CD4-positive, alpha-beta memory T cell (primary cell): Measurements from ENCODE around the gene SORCS2. TPM values are rescaled to one million over a fixed set of nuclear protein-coding genes. Genes with fewer than 3 reads are reported as not detected.

Experiments used
- CTCF ChIA-PET: fragments of 350-600 bp; sonication (Branson Sonifier 250); formaldehyde crosslinking; loops from one replicate; lab custom pipeline; 2021; ENCODE audit warnings: inconsistent platforms; ENCODE audit not compliant: partially characterized antibody; lab: Charles Lee
- POLR2A ChIA-PET: fragments of 350-600 bp; sonication (Branson Sonifier 250); formaldehyde crosslinking; loops from one replicate; lab custom pipeline; 2021; ENCODE audit not compliant: partially characterized antibody; lab: Charles Lee
- DNase-seq, 5 donors: peaks; one replicate each; pipeline versions ENCODE4 v3.0.0 to v3.0.0-alpha.2; 2020 to 2022; ENCODE audit warnings: mixed read lengths in 1 of 5
- H3K27ac ChIP-seq: one replicate; pipeline ENCODE4 v1.7.0; 2013; ENCODE audit warnings: low read depth, low read length
- H3K27me3 ChIP-seq: 2 replicates; pipeline ENCODE4 v1.7.0; 2013; ENCODE audit warnings: mild to moderate bottlenecking, low read length, moderate library complexity; ENCODE audit not compliant: insufficient read depth
- H3K36me3 ChIP-seq: 2 replicates; pipeline ENCODE4 v1.7.0; 2013; ENCODE audit warnings: mild to moderate bottlenecking, low read length, moderate library complexity; ENCODE audit not compliant: insufficient read depth
- H3K4me1 ChIP-seq: 2 replicates; pipeline ENCODE4 v1.7.0; 2013; ENCODE audit warnings: mild to moderate bottlenecking, low read length, moderate library complexity; ENCODE audit not compliant: insufficient read depth
- H3K4me3 ChIP-seq, 2 donors: one replicate each; pipeline ENCODE4 v1.7.0; 2013; ENCODE audit warnings: low read length in 2 of 2, mild to moderate bottlenecking in 1 of 2
- H3K9me3 ChIP-seq, 2 donors: one replicate each; pipeline ENCODE4 v1.7.0; 2013; ENCODE audit warnings: low read length in 2 of 2, control low read depth in 1 of 2; ENCODE audit not compliant: control insufficient read depth in 1 of 2
- H3K27ac Mint-ChIP-seq, 7 donors: one replicate each; pipeline ENCODE4 v1.8.0; 2020 to 2021; ENCODE audit warnings: mixed read lengths in 7 of 7, mild to moderate bottlenecking in 6 of 7, inconsistent platforms in 3 of 7, moderate library complexity in 3 of 7
- H3K27me3 Mint-ChIP-seq, 2 donors: one replicate each; pipeline ENCODE4 v1.8.0; 2020 to 2021; ENCODE audit warnings: mixed read lengths in 2 of 2
- H3K36me3 Mint-ChIP-seq, 2 donors: one replicate each; pipeline ENCODE4 v1.8.0; 2020 to 2021; ENCODE audit warnings: mixed read lengths in 2 of 2, inconsistent platforms in 1 of 2, mild to moderate bottlenecking in 1 of 2
- H3K4me1 Mint-ChIP-seq, 4 donors: one replicate each; pipeline ENCODE4 v1.8.0; 2020 to 2021; ENCODE audit warnings: mixed read lengths in 4 of 4, mild to moderate bottlenecking in 1 of 4
- H3K4me3 Mint-ChIP-seq, 8 donors: one replicate each; pipeline ENCODE4 v1.8.0; 2020 to 2021; ENCODE audit warnings: mixed read lengths in 8 of 8, mild to moderate bottlenecking in 7 of 8, moderate library complexity in 6 of 8, inconsistent platforms in 3 of 8
- H3K9me3 Mint-ChIP-seq, 8 donors: one replicate each; pipeline ENCODE4 v1.8.0; 2020 to 2021; ENCODE audit warnings: mixed read lengths in 8 of 8, mild to moderate bottlenecking in 5 of 8, inconsistent platforms in 3 of 8, moderate library complexity in 1 of 8
- intact Hi-C: fragments of 100-400 bp; cut with micrococcal nuclease; formaldehyde crosslinking; loops from one replicate; pipeline ENCODE4 v1.15.1; 2023
- polyA plus RNA-seq, 2 donors: library from polyadenylated mRNA; unstranded; fragments of 300-500 nt; fragmentation: Illumina TruSeq; gene quantifications; one replicate each; pipeline ENCODE4 v1.2.3, GENCODE V29; 2021
- total RNA-seq, 2 experiments: library from RNA; stranded (reverse); gene quantifications; one replicate each; pipeline ENCODE4 v1.2.3, GENCODE V29; 2021

SORCS2 gene
- total and polyA plus RNA-seq, 4 experiments from 2014 or later: not detected

- Histone ChIP-seq H3K4me1 (no peaks in the 10 kb centered on the region), H3K4me3 (no peak overlapping the region), H3K9me3 (no peaks in the 10 kb centered on the region), H3K27ac (no peak overlapping the region), H3K27me3 (no peaks in the 10 kb centered on the region), H3K36me3 (no peaks in the 10 kb centered on the region)
- ChIA-PET POLR2A (no interaction called here), CTCF (no interaction called here)
- Mint-ChIP-seq H3K9me3 (peaks cover 0 to 14% (median 3%) of the 10 kb centered on the region in 8 donors), H3K4me3 (no peak overlapping the region), H3K4me1 (no peaks in the 10 kb centered on the region), H3K36me3 (no peaks in the 10 kb centered on the region), H3K27me3 (peaks cover 1 to 8% of the 10 kb centered on the region in 2 donors), H3K27ac (no peak overlapping the region)
- no peak for DNase-seq
- intact Hi-C loops: no loop called here
These were observed 488.4 kb downstream of the SORCS2 start for GRCh38 chr4:7680731-7681130.

GRCh38 chr4:7683126-7683703, 490.9 kb downstream of the SORCS2 start:
- no peaks in the 10 kb centered on the region for H3K27me3 ChIP-seq
- CTCF ChIA-PET: no interaction called here
- H3K4me3 ChIP-seq: no peak overlapping the region
- peaks cover 0 to 14% (median 3%) of the 10 kb centered on the region in 8 donors for H3K9me3 Mint-ChIP-seq
- no peak overlapping the region for H3K4me3 Mint-ChIP-seq
- H3K27ac Mint-ChIP-seq: no peak overlapping the region
- DNase-seq: no peak
- H3K27me3 Mint-ChIP-seq: peaks cover 0 to 8% of the 10 kb centered on the region in 2 donors
- no peaks in the 10 kb centered on the region for H3K9me3 ChIP-seq
- H3K36me3 Mint-ChIP-seq: no peaks in the 10 kb centered on the region
- H3K36me3 ChIP-seq: no peaks in the 10 kb centered on the region
- intact Hi-C loops: no loop called here
- H3K4me1 Mint-ChIP-seq: no peaks in the 10 kb centered on the region
- no peaks in the 10 kb centered on the region for H3K4me1 ChIP-seq
- H3K27ac ChIP-seq: no peak overlapping the region
- POLR2A ChIA-PET: no interaction called here

- H3K9me3 ChIP-seq: no peaks in the 10 kb centered on the region
- H3K9me3 Mint-ChIP-seq: peaks cover 0 to 14% (median 3%) of the 10 kb centered on the region in 8 donors
- H3K27me3 Mint-ChIP-seq: peaks cover 0 to 3% of the 10 kb centered on the region in 2 donors
- DNase-seq: no peak
- H3K27me3 ChIP-seq: no peaks in the 10 kb centered on the region
- H3K36me3 ChIP-seq: no peaks in the 10 kb centered on the region
- intact Hi-C loops: no loop called here
- H3K4me3 Mint-ChIP-seq: no peak overlapping the region
- H3K4me1 ChIP-seq: no peaks in the 10 kb centered on the region
- no peaks in the 10 kb centered on the region for H3K4me1 Mint-ChIP-seq
- ChIA-PET CTCF (no interaction called here), POLR2A (no interaction called here)
- no peak overlapping the region for H3K4me3 ChIP-seq
- no peaks in the 10 kb centered on the region for H3K36me3 Mint-ChIP-seq
- no peak overlapping the region for H3K27ac Mint-ChIP-seq
- no peak overlapping the region for H3K27ac ChIP-seq
These were observed 492.0 kb downstream of the SORCS2 start for GRCh38 chr4:7684294-7684693.

DNA sequence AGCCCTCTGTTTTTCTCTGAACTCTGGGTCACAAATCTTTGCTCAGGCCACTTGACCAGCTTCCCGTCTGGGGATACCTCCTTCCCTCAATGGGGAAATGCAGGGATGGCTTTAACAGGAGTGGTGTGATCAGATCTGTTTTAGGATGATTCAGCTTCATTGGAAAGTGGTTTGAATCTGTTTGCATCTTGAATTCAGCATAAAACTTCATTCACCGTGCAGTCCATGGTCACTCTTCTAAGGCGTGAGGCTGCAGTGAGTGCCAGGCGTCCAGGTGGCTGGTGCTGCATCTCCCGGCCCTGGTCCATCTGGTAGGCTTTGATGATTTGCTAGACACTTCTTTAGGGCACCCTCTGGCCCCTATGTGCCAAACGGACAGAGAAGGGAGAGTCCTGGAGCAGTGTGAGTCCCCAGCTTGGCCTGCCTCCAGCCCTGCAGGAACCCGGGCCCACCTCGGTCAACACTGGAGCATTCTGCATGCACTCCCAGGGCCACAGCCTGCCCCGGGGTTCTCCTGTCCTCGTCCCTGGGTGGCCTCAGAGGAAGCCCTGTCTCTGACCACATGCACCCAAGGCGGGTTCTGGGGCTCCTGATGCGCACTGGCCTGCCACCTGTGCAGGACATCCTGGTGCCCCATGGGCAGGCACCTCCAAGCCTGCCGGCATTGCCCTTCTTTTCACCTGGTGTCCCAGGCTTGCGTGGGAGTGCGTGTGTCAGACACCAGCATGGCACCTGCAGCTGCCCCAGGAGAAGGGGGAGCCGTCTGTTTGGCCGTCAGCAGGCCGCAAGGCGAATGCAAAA, 493.9 kb downstream of the SORCS2 start:
- no peak for DNase-seq
- Histone ChIP-seq H3K36me3 (no peaks in the 10 kb centered on the region), H3K9me3 (no peaks in the 10 kb centered on the region), H3K4me1 (no peaks in the 10 kb centered on the region), H3K27me3 (no peaks in the 10 kb centered on the region), H3K27ac (no peak overlapping the region), H3K4me3 (no peak overlapping the region)
- H3K4me3 Mint-ChIP-seq: no peak overlapping the region
- ChIA-PET CTCF (no interaction called here), POLR2A (no interaction called here)
- intact Hi-C loops: no loop called here
- H3K4me1 Mint-ChIP-seq: no peaks in the 10 kb centered on the region
- peaks cover 0 to 1% of the 10 kb centered on the region in 2 donors for H3K27me3 Mint-ChIP-seq
- no peaks in the 10 kb centered on the region for H3K36me3 Mint-ChIP-seq
- no peak overlapping the region for H3K27ac Mint-ChIP-seq
- H3K9me3 Mint-ChIP-seq: peaks cover 0 to 10% (median under 1%) of the 10 kb centered on the region in 8 donors

GRCh38 chr4:7687006-7687405, 494.7 kb downstream of the SORCS2 start:
- Mint-ChIP-seq H3K4me1 (no peaks in the 10 kb centered on the region), H3K36me3 (no peaks in the 10 kb centered on the region), H3K4me3 (no peak overlapping the region), H3K27me3 (peaks cover 0 to 1% of the 10 kb centered on the region in 2 donors), H3K27ac (no peak overlapping the region), H3K9me3 (peaks cover 0 to 10% (median under 1%) of the 10 kb centered on the region in 8 donors)
- ChIA-PET CTCF (no interaction called here), POLR2A (no interaction called here)
- Histone ChIP-seq H3K36me3 (no peaks in the 10 kb centered on the region), H3K4me3 (no peak overlapping the region), H3K27me3 (no peaks in the 10 kb centered on the region), H3K27ac (no peak overlapping the region), H3K4me1 (no peaks in the 10 kb centered on the region), H3K9me3 (no peaks in the 10 kb centered on the region)
- intact Hi-C loops: no loop called here
- no peak for DNase-seq

DNA sequence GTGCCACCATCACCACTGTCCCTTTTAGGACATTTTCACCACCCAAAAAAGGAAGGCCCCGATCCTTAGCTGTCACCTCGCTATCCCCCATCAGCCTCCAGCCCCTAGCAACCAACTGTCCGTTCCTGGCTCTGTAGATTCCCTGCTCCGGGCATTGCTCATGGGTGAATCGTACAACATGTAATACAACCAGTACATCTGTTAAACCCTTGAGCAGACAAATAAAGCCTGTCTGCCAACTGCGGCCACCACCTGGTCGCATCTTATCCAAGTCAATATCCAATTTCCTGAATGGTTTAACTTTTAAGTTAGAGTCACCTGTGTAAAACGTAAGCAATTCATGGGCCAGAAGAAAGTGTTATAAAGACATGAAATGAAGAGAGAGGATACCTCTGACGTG, 495.5 kb downstream of the SORCS2 start:
- H3K4me3 Mint-ChIP-seq: no peak overlapping the region
- DNase-seq: no peak
- no peaks in the 10 kb centered on the region for H3K4me1 Mint-ChIP-seq
- Histone ChIP-seq H3K27ac (no peak overlapping the region), H3K27me3 (no peaks in the 10 kb centered on the region), H3K36me3 (no peaks in the 10 kb centered on the region), H3K4me1 (no peaks in the 10 kb centered on the region), H3K9me3 (no peaks in the 10 kb centered on the region), H3K4me3 (no peak overlapping the region)
- no peak overlapping the region for H3K27ac Mint-ChIP-seq
- intact Hi-C loops: no loop called here
- ChIA-PET POLR2A (no interaction called here), CTCF (no interaction called here)
- no peaks in the 10 kb centered on the region for H3K36me3 Mint-ChIP-seq
- peaks cover 0 to 1% of the 10 kb centered on the region in 2 donors for H3K27me3 Mint-ChIP-seq
- H3K9me3 Mint-ChIP-seq: peaks cover 0 to 6% (median under 1%) of the 10 kb centered on the region in 8 donors

GRCh38 chr4:7689773-7690693, 497.7 kb downstream of the SORCS2 start:
- DNase-seq: no peak
- Mint-ChIP-seq H3K27me3 (peaks cover 0 to 1% of the 10 kb centered on the region in 2 donors), H3K4me1 (peaks cover 0 to 2% (median 0%) of the 10 kb centered on the region in 4 donors), H3K36me3 (no peaks in the 10 kb centered on the region), H3K27ac (no peak overlapping the region), H3K4me3 (no peak overlapping the region), H3K9me3 (peaks cover 0 to 2% (median 0%) of the 10 kb centered on the region in 8 donors)
- ChIA-PET POLR2A (no interaction called here), CTCF (no interaction called here)
- intact Hi-C loops: no loop called here
- H3K4me1 ChIP-seq: no peaks in the 10 kb centered on the region
- no peak overlapping the region for H3K27ac ChIP-seq
- no peaks in the 10 kb centered on the region for H3K9me3 ChIP-seq
- H3K4me3 ChIP-seq: no peak overlapping the region
- H3K27me3 ChIP-seq: no peaks in the 10 kb centered on the region
- no peaks in the 10 kb centered on the region for H3K36me3 ChIP-seq
